GM12878 (cell line): Measurements from ENCODE around the gene ZMAT3. TPM values are rescaled to one million over a fixed set of nuclear protein-coding genes. Genes with fewer than 3 reads are reported as not detected.

Source experiments
- CEBPB ChIP-seq, 2 experiments: fragments of 150-350 bp in 1 of 2; IDR thresholded peaks; 2 replicates each; pipeline ENCODE4 v1.6.1; 2012 to 2014; ENCODE audit warnings: low read depth in 2 of 2, low read length in 2 of 2, borderline replicate concordance in 1 of 2, inconsistent platforms in 1 of 2
- IKZF2 ChIP-seq, 2 experiments: fragments of 450-650 bp; IDR thresholded peaks; 2 replicates each; pipeline ENCODE4 v1.6.1; 2017; ENCODE audit warnings: mild to moderate bottlenecking in 2 of 2, moderate library complexity in 2 of 2
- KLF5 ChIP-seq: fragments of 450-650 bp; IDR thresholded peaks from 2 replicates; pipeline ENCODE4 v1.6.1; 2014; ENCODE audit warnings: mild to moderate bottlenecking; ENCODE audit not compliant: partially characterized antibody
- MXI1 ChIP-seq: fragments of 150-350 bp; IDR thresholded peaks from 2 replicates; pipeline ENCODE4 v1.6.1; 2011; ENCODE audit warnings: low read depth, mild to moderate bottlenecking, inconsistent platforms, low read length, improper control_type of control experiment
- NBN ChIP-seq: fragments of 450-650 bp; IDR thresholded peaks from 2 replicates; pipeline ENCODE4 v1.6.1; 2016
- RELB ChIP-seq: fragments of 450-650 bp; IDR thresholded peaks from 2 replicates; pipeline ENCODE4 v1.6.1; 2017; ENCODE audit warnings: low read depth, mild to moderate bottlenecking, moderate library complexity
- SIX5 ChIP-seq: IDR thresholded peaks from 2 replicates; pipeline ENCODE4 v1.6.1; 2011; ENCODE audit warnings: mild to moderate bottlenecking, low read depth, low read length, moderate library complexity; ENCODE audit not compliant: severe bottlenecking
- SMC3 ChIP-seq: IDR thresholded peaks from 2 replicates; pipeline ENCODE4 v1.6.1; 2011; ENCODE audit warnings: low read length, improper control_type of control experiment, borderline replicate concordance
- SREBF1 ChIP-seq: IDR thresholded peaks from 2 replicates; pipeline ENCODE4 v1.6.1; 2012; ENCODE audit warnings: mild to moderate bottlenecking, low read length
- WRNIP1 ChIP-seq: IDR thresholded peaks from 2 replicates; pipeline ENCODE4 v1.6.1; 2011; ENCODE audit warnings: low read depth, low read length, improper control_type of control experiment, borderline replicate concordance
- ZBTB11 ChIP-seq: fragments of 450-650 bp; formaldehyde crosslinking; IDR thresholded peaks from 2 replicates; pipeline ENCODE4 v1.5.0; 2022; ENCODE audit warnings: mild to moderate bottlenecking, missing genetic modification characterization
- ZBTB4 ChIP-seq: fragments of 450-650 bp; formaldehyde crosslinking; IDR thresholded peaks from 2 replicates; pipeline ENCODE4 v1.4.0; 2022; ENCODE audit warnings: mild to moderate bottlenecking, moderate library complexity
- ZNF687 ChIP-seq: fragments of 450-650 bp; IDR thresholded peaks from 2 replicates; pipeline ENCODE4 v1.6.1; 2017; ENCODE audit warnings: mild to moderate bottlenecking, moderate library complexity
- polyA plus RNA-seq, 11 experiments: library from polyadenylated mRNA; depleted of rRNA in 4 of 11; unstranded in 6 of 11; stranded (reverse) in 5 of 11; fragments of >200 nt; fragmentation: Nextera tagmentation in 4 of 11; fragmentation: Illumina TruSeq in 1 of 11; extraction: Ambion mirVana in 4 of 11; extraction: Trizol in 1 of 11; gene quantifications; 1 replicate in 1 of 11; 2 replicates in 10 of 11; pipeline versions ENCODE4 v1.2.1 to v1.2.3, GENCODE V29; 2011 to 2016; ENCODE audit warnings: inconsistent platforms in 2 of 11, missing spikeins in 2 of 11, low read depth in 1 of 11
- total RNA-seq, 4 experiments: library from RNA; depleted of rRNA in 3 of 4; stranded (reverse); fragments of >200 nt in 3 of 4; fragmentation: Illumina TruSeq in 1 of 4; extraction: Trizol in 1 of 4; gene quantifications; 2 replicates each; pipeline versions ENCODE4 v1.2.1 to v1.2.3, GENCODE V29; 2013 to 2021

The ZMAT3 gene
- total and polyA plus RNA-seq, 10 of the 15 experiments (the other 5 are each of a cell fraction or from before 2014, with no cell fraction given), result 6.2 to 55.9 (median 25.8) TPM

- TF ChIP-seq ZNF687 (peak; percentile 27), KLF5 (no peak), ZBTB11 (CRISPR knock-in tag) (no peak), MXI1 (no peak), NBN (peak; percentile 94), IKZF2 (IDR thresholded peaks at IDR 0.05) (peak; percentile 78 to 84), ZBTB4 (CRISPR knock-in tag) (no peak), SMC3 (0 out of 2 replicates have a peak, but pooled peaks have one; percentile 20), SIX5 (no peak), CEBPB (IDR thresholded peaks at IDR 0.05; ENCODE audit: borderline replicate concordance in 1 of 2, low read depth in 2 of 2, low read length in 2 of 2) (no peak), SREBF1 (no peak), RELB (peak; percentile 70; the same call in 1 of the 2 replicates), WRNIP1 (no peak)
Observed at GRCh38 chr3:179046497-179047353, 24.9 kb downstream of the ZMAT3 start (continued).
